PC-9 (cell line): ENCODE results near the gene ZBTB37.

ENCODE experiments used
- EZH2 ChIP-seq: fragments of 200-600 bp; sonication (generic); IDR thresholded peaks from 2 replicates; pipeline ENCODE4 v1.8.0; 2017; ENCODE audit warnings: antibody characterized with exemption, low read depth
- TF ChIP-seq, protein P1 (sequence below): fragments of 200-600 bp; sonication (generic); conservative IDR thresholded peaks from 2 replicates; pipeline ENCODE4 v1.6.1; 2017; ENCODE audit warnings: mixed run types, antibody characterized with exemption, mild to moderate bottlenecking, moderate library complexity

DNA sequence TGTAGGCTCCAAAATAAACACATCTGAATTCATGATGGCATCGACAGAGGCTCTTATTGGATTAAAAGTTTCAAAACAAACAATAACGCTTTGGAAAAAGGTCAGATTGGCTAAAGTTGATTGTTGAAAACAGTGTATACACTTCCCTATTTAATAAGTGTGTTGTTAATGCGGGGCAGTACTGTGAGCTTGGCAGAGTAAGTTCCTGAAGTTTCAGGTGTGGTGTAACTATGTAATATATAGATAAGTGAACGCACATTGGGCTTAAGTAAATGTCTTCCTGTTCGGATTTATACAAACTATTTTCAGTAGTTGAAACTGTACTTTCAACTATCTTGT is 810 bp downstream of the ZBTB37 start:
- TF ChIP-seq, protein P1, sequence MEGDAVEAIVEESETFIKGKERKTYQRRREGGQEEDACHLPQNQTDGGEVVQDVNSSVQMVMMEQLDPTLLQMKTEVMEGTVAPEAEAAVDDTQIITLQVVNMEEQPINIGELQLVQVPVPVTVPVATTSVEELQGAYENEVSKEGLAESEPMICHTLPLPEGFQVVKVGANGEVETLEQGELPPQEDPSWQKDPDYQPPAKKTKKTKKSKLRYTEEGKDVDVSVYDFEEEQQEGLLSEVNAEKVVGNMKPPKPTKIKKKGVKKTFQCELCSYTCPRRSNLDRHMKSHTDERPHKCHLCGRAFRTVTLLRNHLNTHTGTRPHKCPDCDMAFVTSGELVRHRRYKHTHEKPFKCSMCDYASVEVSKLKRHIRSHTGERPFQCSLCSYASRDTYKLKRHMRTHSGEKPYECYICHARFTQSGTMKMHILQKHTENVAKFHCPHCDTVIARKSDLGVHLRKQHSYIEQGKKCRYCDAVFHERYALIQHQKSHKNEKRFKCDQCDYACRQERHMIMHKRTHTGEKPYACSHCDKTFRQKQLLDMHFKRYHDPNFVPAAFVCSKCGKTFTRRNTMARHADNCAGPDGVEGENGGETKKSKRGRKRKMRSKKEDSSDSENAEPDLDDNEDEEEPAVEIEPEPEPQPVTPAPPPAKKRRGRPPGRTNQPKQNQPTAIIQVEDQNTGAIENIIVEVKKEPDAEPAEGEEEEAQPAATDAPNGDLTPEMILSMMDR, result no peak
- TF ChIP-seq EZH2, result no peak
